Vagina (tissue), 2 donors: ENCODE data around the gene ASIC1.

Experiments
- CTCF ChIP-seq, 3 experiments: fragments of 450-650 bp in 2 of 3; fragments of 200-600 bp in 1 of 3; sonication (generic) in 1 of 3; IDR thresholded peaks; one replicate each; pipeline ENCODE4 v1.5.1; 2017 to 2019; ENCODE audit warnings: antibody characterized with exemption in 3 of 3, mild to moderate bottlenecking in 2 of 3, moderate library complexity in 2 of 3
- POLR2A ChIP-seq, 2 donors: fragments of 450-650 bp; IDR thresholded peaks; one replicate each; pipeline ENCODE4 v1.6.1; 2017; ENCODE audit warnings: antibody characterized with exemption in 2 of 2, mild to moderate bottlenecking in 2 of 2, moderate library complexity in 2 of 2
- POLR2AphosphoS5 ChIP-seq, 2 donors: sonication (generic); formaldehyde crosslinking; IDR thresholded peaks; one replicate each; pipeline ENCODE4 v1.9.0; 2017; ENCODE audit warnings: antibody characterized with exemption in 2 of 2, mild to moderate bottlenecking in 2 of 2, low read depth in 1 of 2; ENCODE audit not compliant: insufficient read depth in 1 of 2

GRCh38 chr12:50111395-50111692 is 53.9 kb downstream of the ASIC1 start:
- TF ChIP-seq CTCF (IDR thresholded peaks at IDR 0.05) (peak in 1 of 3 experiments; percentile 87), POLR2A (IDR thresholded peaks at IDR 0.05) (no peak), POLR2AphosphoS5 (IDR thresholded peaks at IDR 0.05; ENCODE audit: insufficient read depth in 1 of 2, low read depth in 1 of 2) (no peak)
